Retinal pigment epithelial cell (primary cell): ENCODE measurements around the gene CDO1.
A peak's percentile ranks its signal among the peaks of the same experiment; 100 is the strongest.
"Not testable (repeated sequence)": the region's sequence is repeated elsewhere in the genome, so short reads cannot be mapped to it uniquely, and the experiment has no call there.

Source experiments
- DNase-seq: peaks from one replicate; pipeline ENCODE4 v3.0.0-alpha.2; 2010; ENCODE audit warnings: low read depth
- H3K4me3 ChIP-seq: 2 replicates; pipeline ENCODE4 v1.5.1; 2011; ENCODE audit warnings: mild to moderate bottlenecking, low read length, control low read depth, moderate library complexity
- TF ChIP-seq, protein P1 (sequence below): conservative IDR thresholded peaks from 2 replicates; pipeline ENCODE4 v1.5.1; 2011; ENCODE audit warnings: low read depth, low read length, control low read depth, inconsistent platforms

CDO1 gene

DNA sequence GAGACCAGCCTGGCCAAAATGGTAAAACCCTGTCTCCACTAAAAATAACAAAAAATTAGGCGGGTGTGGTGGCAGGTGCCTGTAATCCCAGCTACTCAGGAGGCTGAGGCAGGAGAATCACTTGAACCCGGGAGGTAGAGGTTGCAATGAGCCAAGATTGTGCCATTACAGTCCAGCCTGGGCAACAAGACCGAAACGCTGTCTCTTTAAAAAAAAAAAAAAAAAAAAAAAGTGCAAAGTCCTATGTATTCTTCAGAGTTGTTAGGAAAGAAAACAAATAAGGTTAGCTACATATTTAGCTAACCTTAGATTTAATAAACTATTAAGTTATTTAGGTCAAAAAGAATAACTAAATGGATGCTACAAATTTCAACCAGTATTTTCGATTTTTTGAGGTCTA, 13.5 kb upstream of the CDO1 start:
- no peak overlapping the region for H3K4me3 ChIP-seq
- DNase-seq = no peak
- TF ChIP-seq, protein P1, sequence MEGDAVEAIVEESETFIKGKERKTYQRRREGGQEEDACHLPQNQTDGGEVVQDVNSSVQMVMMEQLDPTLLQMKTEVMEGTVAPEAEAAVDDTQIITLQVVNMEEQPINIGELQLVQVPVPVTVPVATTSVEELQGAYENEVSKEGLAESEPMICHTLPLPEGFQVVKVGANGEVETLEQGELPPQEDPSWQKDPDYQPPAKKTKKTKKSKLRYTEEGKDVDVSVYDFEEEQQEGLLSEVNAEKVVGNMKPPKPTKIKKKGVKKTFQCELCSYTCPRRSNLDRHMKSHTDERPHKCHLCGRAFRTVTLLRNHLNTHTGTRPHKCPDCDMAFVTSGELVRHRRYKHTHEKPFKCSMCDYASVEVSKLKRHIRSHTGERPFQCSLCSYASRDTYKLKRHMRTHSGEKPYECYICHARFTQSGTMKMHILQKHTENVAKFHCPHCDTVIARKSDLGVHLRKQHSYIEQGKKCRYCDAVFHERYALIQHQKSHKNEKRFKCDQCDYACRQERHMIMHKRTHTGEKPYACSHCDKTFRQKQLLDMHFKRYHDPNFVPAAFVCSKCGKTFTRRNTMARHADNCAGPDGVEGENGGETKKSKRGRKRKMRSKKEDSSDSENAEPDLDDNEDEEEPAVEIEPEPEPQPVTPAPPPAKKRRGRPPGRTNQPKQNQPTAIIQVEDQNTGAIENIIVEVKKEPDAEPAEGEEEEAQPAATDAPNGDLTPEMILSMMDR = no peak

- DNase-seq = no peak
- H3K4me3 ChIP-seq = no peak overlapping the region
- TF ChIP-seq, protein P1 = no peak
Measured at GRCh38 chr5:115825948-115826347, 9.5 kb upstream of the CDO1 start.

GRCh38 chr5:115824983-115825382, 8.5 kb upstream of the CDO1 start:
- H3K4me3 ChIP-seq, DNase-seq: not testable (repeated sequence)

DNA sequence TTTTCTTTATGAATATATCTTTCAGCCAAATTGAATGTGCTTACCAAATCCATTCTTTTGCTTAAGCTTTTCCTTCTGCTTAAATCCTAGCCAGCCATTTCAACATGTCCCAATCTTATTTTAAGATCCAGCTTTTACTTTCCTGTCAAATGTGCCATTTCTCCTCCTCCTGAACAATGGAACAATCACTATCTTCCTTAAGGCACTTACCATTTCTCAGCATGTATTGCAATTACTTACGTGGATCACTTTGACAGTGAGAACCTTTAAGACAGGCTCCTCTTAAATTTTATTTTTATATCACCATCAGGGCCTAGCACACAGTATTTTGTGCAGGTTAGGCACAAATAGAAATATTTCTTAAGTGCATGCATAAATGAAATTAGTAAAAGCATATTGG, 4.4 kb upstream of the CDO1 start:
- no peak for DNase-seq
- no peak overlapping the region for H3K4me3 ChIP-seq
- TF ChIP-seq, protein P1 = no peak

DNA sequence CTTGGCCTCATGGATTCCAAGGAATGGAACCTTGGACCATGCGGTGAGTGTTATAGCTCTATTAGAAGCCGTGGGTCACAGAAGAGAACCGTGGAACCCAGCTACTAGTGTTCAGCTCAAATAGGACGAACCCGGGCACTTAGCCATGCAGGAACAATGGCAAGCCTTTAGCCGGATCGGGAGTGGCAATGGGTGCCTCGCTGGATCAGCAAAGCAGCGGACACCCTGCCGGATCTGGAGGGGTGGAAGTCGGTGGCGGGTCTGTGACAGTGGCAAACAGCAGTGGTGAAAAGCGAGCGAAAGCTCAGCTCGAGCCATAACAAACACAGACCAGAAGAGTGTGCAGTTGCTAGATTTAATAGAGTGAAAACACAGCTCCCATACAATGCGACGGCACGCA, 2.4 kb upstream of the CDO1 start:
- TF ChIP-seq, protein P1 = no peak
- DNase-seq = no peak
- no peak overlapping the region for H3K4me3 ChIP-seq

DNA sequence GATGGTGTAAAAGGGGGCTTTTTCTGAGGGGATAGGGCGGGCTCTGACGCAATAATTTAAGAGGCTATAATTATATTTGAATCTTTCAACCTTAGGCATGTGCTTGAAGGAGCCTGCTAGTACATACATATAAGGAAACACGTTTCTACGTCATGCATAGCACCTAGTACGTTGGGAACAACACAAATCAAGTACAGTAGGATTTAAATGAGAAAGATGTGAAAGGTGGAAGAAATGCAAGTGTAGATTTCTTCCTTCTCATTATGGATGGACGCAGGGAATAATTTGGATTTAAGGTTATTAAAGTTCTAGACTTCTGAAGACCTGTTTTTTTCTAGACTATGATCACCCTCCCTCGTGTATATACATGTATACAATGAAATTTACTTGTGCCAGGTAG, 927 bp upstream of the CDO1 start:
- no peak overlapping the region for H3K4me3 ChIP-seq
- DNase-seq = no peak
- TF ChIP-seq, protein P1 = no peak

DNA sequence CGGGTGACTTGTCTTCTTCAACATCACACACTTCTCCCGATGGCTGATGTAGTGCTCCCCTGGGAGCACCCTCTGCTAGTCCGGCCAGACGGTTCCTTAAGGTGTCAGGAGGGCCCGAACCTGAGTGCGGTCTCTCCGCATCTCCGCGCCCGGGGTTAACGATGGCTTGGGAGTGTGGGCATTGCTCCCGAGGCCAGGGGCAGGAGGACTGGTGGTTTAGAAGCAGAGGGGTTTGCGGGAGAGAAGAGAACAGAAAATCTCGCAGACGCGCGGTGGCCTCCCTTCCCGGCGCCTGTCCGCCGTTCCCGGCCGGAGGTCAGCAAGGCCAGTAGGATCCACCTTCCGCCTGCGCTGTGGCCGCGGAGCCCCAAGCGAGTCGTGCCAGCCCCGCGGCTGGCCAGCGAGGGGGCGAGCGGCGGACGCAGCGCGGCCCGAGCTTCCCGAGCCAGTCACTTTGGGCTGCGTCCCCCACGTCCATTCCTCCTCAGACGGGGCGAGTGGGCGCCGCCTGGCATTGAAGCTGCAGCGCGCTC, 700 bp downstream of the CDO1 start:
- peak overlapping the region; percentile 86 for H3K4me3 ChIP-seq
- TF ChIP-seq, protein P1 = no peak
- no peak for DNase-seq

DNA sequence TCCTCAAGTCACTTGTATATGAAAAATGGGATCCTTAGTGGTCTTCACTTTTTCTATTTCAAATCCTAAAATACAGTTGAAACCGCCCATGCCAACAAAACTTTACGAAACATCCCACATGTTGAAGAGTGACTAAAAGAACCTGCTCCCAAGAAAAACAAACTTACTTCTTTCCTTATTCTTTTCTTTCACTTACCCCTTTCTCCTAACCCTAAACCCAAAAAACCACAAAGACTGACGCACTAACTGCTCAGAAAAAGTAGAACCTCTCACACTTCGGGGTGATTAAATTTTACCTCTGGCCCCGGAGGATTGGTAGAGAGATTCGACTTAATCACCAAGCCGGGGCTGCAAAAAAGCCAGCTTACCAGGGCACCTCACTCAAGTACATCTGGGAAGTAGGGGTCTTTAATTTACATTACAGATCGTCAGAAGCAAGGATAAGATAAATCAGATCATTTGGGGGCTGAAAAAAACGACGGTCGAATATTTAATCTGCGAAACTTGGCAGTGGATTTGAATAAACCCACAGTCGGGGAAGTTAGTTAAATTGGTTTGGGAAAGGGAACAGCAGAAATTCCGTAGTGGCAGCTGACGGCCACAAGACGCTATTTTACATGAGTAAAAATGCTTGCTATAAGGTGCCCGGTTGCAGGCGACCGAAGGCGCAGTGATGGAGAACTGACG, 1.3 kb downstream of the CDO1 start:
- TF ChIP-seq, protein P1 = no peak
- peak overlapping the region; percentile 86 for H3K4me3 ChIP-seq
- DNase-seq = no peak
